ENCODE measurements around the gene GALK1.

GALK1 gene

GRCh38 chr17:75773808-75774470 is 8.9 kb upstream of the GALK1 start:
- H3K27me3 ChIP-seq (ENCODE audit: control insufficient read depth, insufficient read depth, low read length), result no peaks in the 10 kb centered on the region
- H3K36me3 ChIP-seq (ENCODE audit: insufficient read depth, low read length), result peaks cover 28% of the 10 kb centered on the region

GRCh38 chr17:75773121-75773807 is 8.3 kb upstream of the GALK1 start:
- Histone ChIP-seq H3K4me3 (ENCODE audit: low read length) (no peak overlapping the region), H3K9ac (ENCODE audit: low read depth, low read length) (no peak overlapping the region), H3K27me3 (ENCODE audit: control insufficient read depth, insufficient read depth, low read length) (no peaks in the 10 kb centered on the region), H3K9me3 (replicated peaks; ENCODE audit: low read length) (no peaks in the 10 kb centered on the region), H3K4me1 (ENCODE audit: control insufficient read depth, insufficient read depth, low read length) (peaks cover 12% of the 10 kb centered on the region), H3K36me3 (ENCODE audit: insufficient read depth, low read length) (peaks cover 22% of the 10 kb centered on the region), H3K4me2 (ENCODE audit: low read length) (no peak overlapping the region)

More at GRCh38 chr17:75773808-75774470, 8.9 kb upstream of the GALK1 start:
- Histone ChIP-seq H3K4me3 (ENCODE audit: low read length) (no peak overlapping the region), H3K4me1 (ENCODE audit: control insufficient read depth, insufficient read depth, low read length) (peaks cover 12% of the 10 kb centered on the region), H3K9me3 (replicated peaks; ENCODE audit: low read length) (no peaks in the 10 kb centered on the region), H3K4me2 (ENCODE audit: low read length) (no peak overlapping the region), H3K9ac (ENCODE audit: low read depth, low read length) (no peak overlapping the region)

DNA sequence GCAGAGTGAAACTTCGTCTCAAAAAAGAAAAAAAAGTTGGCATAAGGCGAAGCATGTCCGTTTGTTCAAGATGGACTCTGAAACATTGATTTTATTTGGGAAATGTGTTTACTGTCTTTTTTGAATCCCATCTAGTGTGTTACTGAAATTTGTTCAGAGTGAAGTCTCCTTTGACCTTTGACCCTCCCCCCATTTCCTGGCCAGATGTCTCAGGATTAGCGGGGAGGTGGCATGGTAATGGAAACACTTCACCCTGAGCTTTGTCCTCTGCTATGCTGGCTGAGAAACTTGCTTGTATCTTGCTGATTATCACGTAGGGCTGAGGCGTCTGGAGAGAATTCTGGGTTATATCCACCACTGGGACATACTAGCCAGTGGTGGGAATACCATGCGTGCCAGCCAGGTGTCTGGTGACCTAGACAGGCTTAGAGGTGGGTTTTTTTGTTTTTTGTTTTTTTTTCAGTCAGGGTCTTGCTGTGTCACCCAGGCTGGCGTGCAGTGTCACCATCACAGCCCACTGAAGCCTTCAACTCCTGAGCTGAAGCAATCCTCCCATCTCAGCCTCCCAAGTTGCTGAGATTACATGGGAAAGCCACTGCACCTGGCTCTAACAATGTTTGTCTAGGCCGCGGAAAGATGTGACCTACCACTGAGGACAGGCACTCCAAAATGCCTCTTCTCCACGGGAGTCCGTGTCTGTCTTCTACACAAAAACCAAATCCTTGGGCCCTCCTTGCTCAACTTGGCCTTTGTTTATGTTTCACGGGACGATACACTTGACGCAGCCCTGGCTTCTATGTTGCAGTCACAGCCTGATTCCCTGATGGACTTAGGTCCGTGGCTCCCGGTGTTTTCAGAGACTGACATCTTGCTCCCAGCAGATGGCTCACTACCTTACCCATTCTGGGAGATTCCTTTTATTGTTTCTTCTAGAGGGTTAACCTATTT is 6.6 kb upstream of the GALK1 start:
- H3K9me3 ChIP-seq (replicated peaks; ENCODE audit: low read length), result no peaks in the 10 kb centered on the region
- H3K4me1 ChIP-seq (ENCODE audit: control insufficient read depth, insufficient read depth, low read length), result peaks cover 4% of the 10 kb centered on the region
- H3K9ac ChIP-seq (ENCODE audit: low read depth, low read length), result no peak overlapping the region
- H3K4me2 ChIP-seq (ENCODE audit: low read length), result no peak overlapping the region
- peaks cover 5% of the 10 kb centered on the region for H3K36me3 ChIP-seq (ENCODE audit: insufficient read depth, low read length)
- no peaks in the 10 kb centered on the region for H3K27me3 ChIP-seq (ENCODE audit: control insufficient read depth, insufficient read depth, low read length)
- no peak overlapping the region for H3K4me3 ChIP-seq (ENCODE audit: low read length)

DNA sequence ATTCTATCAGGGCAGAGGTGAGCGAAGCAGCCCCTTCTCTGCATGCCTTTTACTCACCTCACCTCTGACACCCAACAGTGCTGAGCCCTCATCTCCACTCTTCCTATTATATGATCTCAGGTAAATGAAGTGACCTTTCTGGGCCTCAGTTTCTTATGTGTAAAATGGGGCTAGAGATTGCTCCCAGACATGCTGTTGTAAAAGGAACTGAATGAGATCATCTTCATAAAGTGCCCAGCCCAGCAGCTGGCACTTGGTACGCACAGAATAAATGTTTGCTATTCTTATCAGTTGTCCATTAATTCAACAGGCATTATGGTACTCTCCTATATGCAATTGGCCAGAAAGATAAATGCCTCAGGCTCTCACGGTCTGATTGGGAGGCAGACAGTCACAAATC is 4.5 kb upstream of the GALK1 start:
- Histone ChIP-seq H3K36me3 (ENCODE audit: insufficient read depth, low read length) (no peaks in the 10 kb centered on the region), H3K4me1 (ENCODE audit: control insufficient read depth, insufficient read depth, low read length) (peaks cover 4% of the 10 kb centered on the region), H3K4me3 (ENCODE audit: low read length) (no peak overlapping the region), H3K4me2 (ENCODE audit: low read length) (no peak overlapping the region), H3K9ac (ENCODE audit: low read depth, low read length) (no peak overlapping the region), H3K9me3 (replicated peaks; ENCODE audit: low read length) (no peaks in the 10 kb centered on the region), H3K27me3 (ENCODE audit: control insufficient read depth, insufficient read depth, low read length) (no peaks in the 10 kb centered on the region)

- H3K4me2 ChIP-seq (ENCODE audit: low read length), result no peak overlapping the region
- H3K9me3 ChIP-seq (replicated peaks; ENCODE audit: low read length), result no peaks in the 10 kb centered on the region
- no peaks in the 10 kb centered on the region for H3K27me3 ChIP-seq (ENCODE audit: control insufficient read depth, insufficient read depth, low read length)
- H3K9ac ChIP-seq (ENCODE audit: low read depth, low read length), result no peak overlapping the region
- H3K4me3 ChIP-seq (ENCODE audit: low read length), result no peak overlapping the region
- H3K4me1 ChIP-seq (ENCODE audit: control insufficient read depth, insufficient read depth, low read length), result peaks cover 15% of the 10 kb centered on the region
- H3K36me3 ChIP-seq (ENCODE audit: insufficient read depth, low read length), result no peaks in the 10 kb centered on the region
These were observed 2.9 kb upstream of the GALK1 start for GRCh38 chr17:75767881-75768280.

DNA sequence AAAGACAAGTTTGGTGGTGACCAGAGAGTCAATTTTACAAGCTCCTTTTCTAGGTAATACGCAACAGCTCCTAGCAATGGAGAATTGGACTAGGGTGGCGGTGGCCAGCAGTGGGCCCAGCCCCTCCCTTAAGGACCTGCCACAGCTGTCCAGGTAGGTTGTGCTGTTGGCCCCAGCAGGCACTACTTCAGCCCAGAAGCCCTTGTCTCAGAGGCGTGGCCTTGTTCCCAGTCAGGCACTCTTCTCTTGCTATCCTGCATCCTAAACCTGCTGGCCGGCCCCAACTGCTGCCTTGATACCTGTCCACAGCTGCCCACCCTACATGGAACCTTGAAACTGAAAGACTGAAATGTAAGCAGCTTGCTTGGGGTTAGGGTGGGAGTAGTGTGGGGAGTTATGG is 989 bp upstream of the GALK1 start:
- Histone ChIP-seq H3K9me3 (replicated peaks; ENCODE audit: low read length) (no peaks in the 10 kb centered on the region), H3K4me1 (ENCODE audit: control insufficient read depth, insufficient read depth, low read length) (peaks cover 15% of the 10 kb centered on the region), H3K36me3 (ENCODE audit: insufficient read depth, low read length) (no peaks in the 10 kb centered on the region), H3K4me2 (ENCODE audit: low read length) (no peak overlapping the region), H3K27me3 (ENCODE audit: control insufficient read depth, insufficient read depth, low read length) (no peaks in the 10 kb centered on the region), H3K9ac (ENCODE audit: low read depth, low read length) (no peak overlapping the region), H3K4me3 (ENCODE audit: low read length) (no peak overlapping the region)

- H3K4me3 ChIP-seq (ENCODE audit: low read length), result peak overlapping the region; percentile 80
- peak overlapping the region; percentile 92 for H3K4me2 ChIP-seq (ENCODE audit: low read length)
- no peaks in the 10 kb centered on the region for H3K9me3 ChIP-seq (replicated peaks; ENCODE audit: low read length)
- H3K36me3 ChIP-seq (ENCODE audit: insufficient read depth, low read length), result no peaks in the 10 kb centered on the region
- H3K9ac ChIP-seq (ENCODE audit: low read depth, low read length), result peak overlapping the region; percentile 80
- H3K4me1 ChIP-seq (ENCODE audit: control insufficient read depth, insufficient read depth, low read length), result peaks cover 15% of the 10 kb centered on the region
- H3K27me3 ChIP-seq (ENCODE audit: control insufficient read depth, insufficient read depth, low read length), result no peaks in the 10 kb centered on the region
These were observed 628 bp downstream of the GALK1 start for GRCh38 chr17:75764417-75764710.

DNA sequence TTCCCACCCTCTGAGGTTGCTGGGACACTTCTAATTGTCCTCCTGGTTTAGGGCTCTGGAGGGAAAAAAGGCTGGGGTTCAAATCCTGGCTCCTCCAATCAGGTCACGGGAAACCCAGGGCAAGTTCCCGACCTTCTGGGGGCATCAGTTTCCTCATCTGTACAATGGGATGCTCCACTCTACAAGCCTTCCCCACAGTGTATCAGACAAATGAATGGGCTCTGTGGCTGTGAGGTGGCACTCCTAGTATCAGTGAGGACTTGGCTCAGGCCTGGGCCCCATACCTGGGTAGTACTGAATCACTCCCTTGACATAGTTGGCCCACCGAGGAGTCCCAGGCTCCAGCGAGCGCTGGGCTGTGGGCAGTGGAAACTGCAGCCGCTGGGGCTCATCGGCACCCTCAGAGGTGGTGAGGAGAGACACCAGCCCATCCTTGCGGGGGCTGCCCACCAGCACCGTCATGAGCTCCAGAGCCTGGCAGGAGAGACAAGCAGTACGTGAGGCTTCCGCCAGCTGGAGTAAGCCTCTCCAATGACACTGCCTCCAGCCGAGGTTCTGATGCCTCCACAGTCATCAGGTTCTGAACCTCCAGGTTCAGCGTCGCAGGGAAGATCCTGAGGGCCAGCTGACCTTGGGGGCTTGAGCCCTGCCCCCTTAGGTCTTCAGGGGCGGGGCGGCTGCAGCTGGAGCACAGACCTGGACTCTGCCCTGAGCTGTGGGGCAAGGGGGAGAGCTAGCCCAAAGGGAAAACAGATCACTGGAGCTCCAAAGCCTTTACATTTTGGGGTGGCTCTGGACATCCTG is 1.2 kb downstream of the GALK1 start:
- Histone ChIP-seq H3K9me3 (replicated peaks; ENCODE audit: low read length) (no peaks in the 10 kb centered on the region), H3K27me3 (ENCODE audit: control insufficient read depth, insufficient read depth, low read length) (no peaks in the 10 kb centered on the region), H3K36me3 (ENCODE audit: insufficient read depth, low read length) (no peaks in the 10 kb centered on the region), H3K4me3 (ENCODE audit: low read length) (peak overlapping the region; percentile 80), H3K4me1 (ENCODE audit: control insufficient read depth, insufficient read depth, low read length) (peaks cover 15% of the 10 kb centered on the region), H3K4me2 (ENCODE audit: low read length) (peak overlapping the region; percentile 92), H3K9ac (ENCODE audit: low read depth, low read length) (peak overlapping the region; percentile 80)

GRCh38 chr17:75763269-75763607 is 1.8 kb downstream of the GALK1 start:
- peaks cover 15% of the 10 kb centered on the region for H3K4me1 ChIP-seq (ENCODE audit: control insufficient read depth, insufficient read depth, low read length)
- H3K9me3 ChIP-seq (replicated peaks; ENCODE audit: low read length), result no peaks in the 10 kb centered on the region
- peak overlapping the region; percentile 92 for H3K4me2 ChIP-seq (ENCODE audit: low read length)
- H3K4me3 ChIP-seq (ENCODE audit: low read length), result no peak overlapping the region
- no peaks in the 10 kb centered on the region for H3K27me3 ChIP-seq (ENCODE audit: control insufficient read depth, insufficient read depth, low read length)
- H3K9ac ChIP-seq (ENCODE audit: low read depth, low read length), result no peak overlapping the region
- H3K36me3 ChIP-seq (ENCODE audit: insufficient read depth, low read length), result no peaks in the 10 kb centered on the region

DNA sequence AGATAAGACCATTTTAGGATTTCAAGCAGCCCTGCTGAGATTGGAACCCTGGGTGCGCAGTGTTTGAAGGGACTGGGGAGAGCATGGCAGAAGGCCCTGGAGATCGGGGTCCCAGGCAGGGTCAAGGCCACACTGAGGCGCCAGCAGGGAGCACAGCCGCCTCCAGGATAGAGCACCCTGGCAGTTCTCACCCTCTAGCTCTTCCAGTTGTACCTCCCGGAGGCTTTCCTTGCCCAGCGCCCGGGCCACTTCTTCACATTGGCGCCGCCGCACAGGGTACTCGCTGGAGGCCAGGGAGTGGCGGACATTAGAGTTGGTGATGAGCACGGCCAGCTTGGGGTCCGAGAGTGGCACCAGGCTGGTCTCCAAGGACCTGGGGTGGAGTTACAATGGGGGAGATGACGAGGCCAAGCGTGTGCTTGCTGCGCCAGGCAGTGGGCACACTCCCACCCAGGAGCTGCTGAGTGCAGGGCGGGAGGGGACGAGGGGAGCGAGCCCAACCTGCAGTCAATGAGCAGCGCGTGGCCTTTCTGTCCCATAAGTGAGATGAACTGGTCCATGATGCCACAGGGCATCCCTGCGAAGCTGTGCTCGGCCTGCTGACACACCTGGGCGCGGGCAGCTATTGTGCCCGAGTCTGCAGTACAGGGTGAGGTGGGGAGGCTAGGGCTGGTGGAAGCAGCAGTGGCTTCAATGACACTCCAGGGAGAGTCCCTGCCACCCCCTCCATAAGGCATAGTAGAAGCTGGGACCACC is 2.3 kb downstream of the GALK1 start:
- Histone ChIP-seq H3K4me3 (ENCODE audit: low read length) (no peak overlapping the region), H3K4me2 (ENCODE audit: low read length) (no peak overlapping the region), H3K4me1 (ENCODE audit: control insufficient read depth, insufficient read depth, low read length) (peaks cover 15% of the 10 kb centered on the region), H3K9me3 (replicated peaks; ENCODE audit: low read length) (no peaks in the 10 kb centered on the region), H3K9ac (ENCODE audit: low read depth, low read length) (no peak overlapping the region), H3K36me3 (ENCODE audit: insufficient read depth, low read length) (no peaks in the 10 kb centered on the region), H3K27me3 (ENCODE audit: control insufficient read depth, insufficient read depth, low read length) (no peaks in the 10 kb centered on the region)
